Heart right ventricle (tissue), 16 donors: ENCODE measurements around the gene AP1M1. TPM values are rescaled to one million over a fixed set of nuclear protein-coding genes. Genes with fewer than 3 reads are reported as not detected.
"Not testable (repeated sequence)": the region's sequence is repeated elsewhere in the genome, so short reads cannot be mapped to it uniquely, and the experiment has no call there.

Experiments used
- ATAC-seq, 8 donors: fragments of 200-7000 bp; cut with Tn5 transposase; one replicate each; pipeline ENCODE4 v1.9.1; 2020; ENCODE audit warnings: mild to moderate bottlenecking in 8 of 8, moderate library complexity in 8 of 8, moderate number of reproducible peaks in 1 of 8
- DNase-seq, 2 donors: peaks; one replicate each; pipeline ENCODE4 v3.0.0-alpha.2; 2020
- H3K27ac ChIP-seq, 10 donors: fragments of 200-600 bp; sonication (generic) in 2 of 10; one replicate each; pipeline versions ENCODE4 v1.5.0 to v1.8.0; 2020 to 2022; ENCODE audit warnings: mild to moderate bottlenecking in 3 of 10
- H3K27me3 ChIP-seq, 7 donors: fragments of 200-600 bp; one replicate each; pipeline ENCODE4 v1.8.0; 2021 to 2022; ENCODE audit warnings: mild to moderate bottlenecking in 2 of 7
- H3K36me3 ChIP-seq, 9 donors: fragments of 200-600 bp; sonication (generic) in 1 of 9; one replicate each; pipeline versions ENCODE4 v1.5.0 to v1.8.0; 2020 to 2022; ENCODE audit warnings: mild to moderate bottlenecking in 2 of 9
- H3K4me1 ChIP-seq, 9 donors: fragments of 200-600 bp; sonication (generic) in 1 of 9; one replicate each; pipeline versions ENCODE4 v1.5.0 to v1.8.0; 2020 to 2022; ENCODE audit warnings: mild to moderate bottlenecking in 4 of 9
- H3K4me3 ChIP-seq, 10 donors: fragments of 200-600 bp; sonication (generic) in 2 of 10; one replicate each; pipeline versions ENCODE4 v1.5.0 to v1.8.0; 2020 to 2022; ENCODE audit warnings: mild to moderate bottlenecking in 7 of 10, moderate library complexity in 2 of 10
- H3K9me3 ChIP-seq, 11 donors: fragments of 200-600 bp in 10 of 11; sonication (generic) in 2 of 11; one replicate each; pipeline versions ENCODE4 v1.5.0 to v1.8.0; 2013 to 2022; ENCODE audit warnings: mild to moderate bottlenecking in 2 of 11, control low read depth in 1 of 11, moderate library complexity in 1 of 11
- CTCF ChIP-seq, 9 donors: fragments of 200-600 bp; sonication (generic) in 2 of 9; IDR thresholded peaks; one replicate each; pipeline versions ENCODE4 v1.5.0 to v1.8.0; 2021 to 2022; ENCODE audit warnings: antibody characterized with exemption in 9 of 9, mild to moderate bottlenecking in 5 of 9, moderate library complexity in 1 of 9
- WGBS, 2 donors: extraction: QIAGEN DNeasy Blood & Tissue Kit; methylation state at CpG; one replicate each; pipeline ENCODE4 v1.1.7; 2013; ENCODE audit warnings: inconsistent platforms in 1 of 2; 5-methylcytosine and 5-hydroxymethylcytosine counted together
- intact Hi-C, 10 donors: fragments of 100-400 bp; cut with DNase I; formaldehyde crosslinking; loops; one replicate each; pipeline versions ENCODE4 v1.11.1 to v1.14.2; 2022
- polyA plus RNA-seq, 2 donors: library from polyadenylated mRNA; stranded (reverse); fragments of 200-250 nt; gene quantifications; one replicate each; pipeline ENCODE4 v1.2.3, GENCODE V29; 2013
- total RNA-seq, 10 donors: library from RNA; stranded (reverse); fragmentation: NEBNext Ultra II Directional in 3 of 10; extraction: Animal tissue kit (Norgen Biotek cat#: 25700) in 3 of 10; gene quantifications; one replicate each; pipeline versions ENCODE4 v1.2.1 to v1.2.4, GENCODE V29; 2021 to 2023
- donor health status: Arrhythmogenic right ventricular cardiomyopathy.
- donor health status: ischemic (EF 13 %, LVEDD 7.1; RV severe dilation, severe dysfunction).
- donor health status: healthy with polysubstance abuse.
- donor health status: DM: no; HTN: yes; CAD: no.
- donor health status: DM: no; HTN: no; CAD: no.
- donor health status: ischemic (EF 25% LVEDD 6.9; RV normal size, moderate dysfunction).
- donor health status: ischemic (EF 25% LVEDD 5.7; RV mildly dilated, moderate dysfunction).
- donor health status: healthy.
- donor health status: DM: yes; HTN: yes; CAD: no.
- donor health status: Ischemic cardiomyopathy.
- donor health status: ischemic (EF 35%, LVEDD 5.7; RV mildly dilated, moderate dysfunction).
- donor health status: nonischemic (EF 11% LVEDD 7.7; RV severe dilation, severe dysfunction).
- donor health status: DM: yes; HTN: yes; CAD: no.
- donor health status: PGD.
- donor health status: ischemic (EF 29% LVEDD 5.4; RV normal size, mild dysfunction).
- donor health status: nonischemic (EF 23%, LVEDD 6.1; RV moderate dilation, normal function).

Gene AP1M1
- total and polyA plus RNA-seq, 12 donors, result 25.5 to 79.0 (median 47.0) TPM

- 59 to 94% methylated on average over 1 of the region's 1 CpG for WGBS, 2 donors
- TF ChIP-seq CTCF (IDR thresholded peaks at IDR 0.05), result no peak
- intact Hi-C loops, result loop anchor here in 2 of 10 donors (5.0 kb wide), 2 partner anchors 113 to 133 kb away; no protein-coding TSS in a partner anchor
- peaks cover 0 to 10% (median 0%) of the 10 kb centered on the region in 9 donors for H3K4me1 ChIP-seq
- peaks cover 0 to 2% (median 0%) of the 10 kb centered on the region in 11 donors for H3K9me3 ChIP-seq
- H3K27ac ChIP-seq, result no peak overlapping the region
- no peak for DNase-seq
- no peak for ATAC-seq
- H3K27me3 ChIP-seq, result peaks cover 0 to 13% (median 0%) of the 10 kb centered on the region in 7 donors
- H3K36me3 ChIP-seq, result no peaks in the 10 kb centered on the region
- H3K4me3 ChIP-seq, result no peak overlapping the region
Observed at GRCh38 chr19:16170134-16170533, 27.6 kb upstream of the AP1M1 start.

GRCh38 chr19:16175954-16176353, 21.8 kb upstream of the AP1M1 start:
- H3K27me3 ChIP-seq, result peaks cover 0 to 32% (median 0%) of the 10 kb centered on the region in 7 donors
- no peak for TF ChIP-seq CTCF (IDR thresholded peaks at IDR 0.05)
- DNase-seq (no peak), ATAC-seq (no peak)
- 57 to 62% methylated on average over 2 of the region's 2 CpGs for WGBS, 2 donors
- peaks cover 0 to 10% (median 0%) of the 10 kb centered on the region in 11 donors for H3K9me3 ChIP-seq
- H3K36me3 ChIP-seq, result no peaks in the 10 kb centered on the region
- no peak overlapping the region for H3K4me3 ChIP-seq
- no peaks in the 10 kb centered on the region for H3K4me1 ChIP-seq
- intact Hi-C loops, result loop anchor here in 1 of 10 donors (5.0 kb wide), 1 partner anchor 134 kb away; no protein-coding TSS in a partner anchor
- no peak overlapping the region for H3K27ac ChIP-seq

- intact Hi-C loops, result loop anchor here in 1 of 10 donors (5.0 kb wide), 1 partner anchor 137 kb away; no protein-coding TSS in a partner anchor
- H3K27ac ChIP-seq, H3K9me3 ChIP-seq, H3K36me3 ChIP-seq, DNase-seq, H3K4me3 ChIP-seq, H3K4me1 ChIP-seq, ATAC-seq: not testable (repeated sequence)
- peaks cover 0 to 38% (median 0%) of the 10 kb centered on the region in 7 donors for H3K27me3 ChIP-seq
- 85 to 89% methylated on average over 5 of the region's 5 CpGs for WGBS, 2 donors
Observed at GRCh38 chr19:16178866-16179265, 18.8 kb upstream of the AP1M1 start.

- WGBS, 2 donors, result 36 to 40% methylated on average over 4 of the region's 4 CpGs
- Histone ChIP-seq H3K36me3 (no peaks in the 10 kb centered on the region), H3K4me1 (peaks cover 0 to 13% (median 4%) of the 10 kb centered on the region in 9 donors), H3K27ac (no peak overlapping the region), H3K9me3 (peaks cover 0 to 3% (median 0%) of the 10 kb centered on the region in 11 donors), H3K27me3 (peaks cover 0 to 36% (median 0%) of the 10 kb centered on the region in 7 donors), H3K4me3 (no peak overlapping the region)
- no peak for ATAC-seq
- intact Hi-C loops, result loop anchor here in 9 of 10 donors (5.0 to 10.0 kb wide), 5 partner anchors 66 to 556 kb away; partner anchors contain the start of gene RAB8A (in 1 of the 9)
- no peak for TF ChIP-seq CTCF (IDR thresholded peaks at IDR 0.05)
- DNase-seq, result no peak
Observed at GRCh38 chr19:16180611-16181010, 17.1 kb upstream of the AP1M1 start.

GRCh38 chr19:16184665-16185122, 13.0 kb upstream of the AP1M1 start:
- WGBS, 2 donors, result 41 to 42% methylated on average over 18 of the region's 18 CpGs
- Histone ChIP-seq H3K36me3 (peaks cover 0 to 34% (median 3%) of the 10 kb centered on the region in 9 donors), H3K27me3 (peaks cover 0 to 25% (median 0%) of the 10 kb centered on the region in 7 donors), H3K4me1 (peaks cover 0 to 34% (median 17%) of the 10 kb centered on the region in 9 donors), H3K27ac (peak overlapping the region in 9 of 10 donors; percentile 62 to 93 (median 88)), H3K9me3 (no peaks in the 10 kb centered on the region), H3K4me3 (peak overlapping the region; percentile 25 to 96 (median 90))
- intact Hi-C loops, result loop anchor here in 9 of 10 donors (2.0 to 10.0 kb wide), 8 partner anchors 70 to 560 kb away; partner anchors contain the start of gene RAB8A (in 4 of the 9)
- DNase-seq (no peak), ATAC-seq (peak in 1 of 8 donors; percentile 33)
- no peak for TF ChIP-seq CTCF (IDR thresholded peaks at IDR 0.05)
